Ectodermal cell (in vitro differentiated cells): ENCODE results near the gene SLU7.
A peak's percentile ranks its signal among the peaks of the same experiment; 100 is the strongest.

Experiments
- H3K27ac ChIP-seq: 2 replicates; pipeline ENCODE4 v1.7.0; 2013; ENCODE audit warnings: mild to moderate bottlenecking, low read depth, low read length; ENCODE audit not compliant: insufficient read depth, poor library complexity, severe bottlenecking
- H3K27me3 ChIP-seq: 2 replicates; pipeline ENCODE4 v1.7.0; 2013; ENCODE audit warnings: mild to moderate bottlenecking, low read length; ENCODE audit not compliant: insufficient read depth, control insufficient read depth, poor library complexity, severe bottlenecking
- H3K36me3 ChIP-seq: one replicate; pipeline ENCODE4 v1.7.0; 2013; ENCODE audit warnings: low read length; ENCODE audit not compliant: control insufficient read depth, insufficient read depth
- H3K4me1 ChIP-seq: one replicate; pipeline ENCODE4 v1.7.0; 2013; ENCODE audit warnings: low read length; ENCODE audit not compliant: control insufficient read depth, insufficient read depth
- H3K4me3 ChIP-seq: 2 replicates; pipeline ENCODE4 v1.7.0; 2013; ENCODE audit warnings: low read depth, low read length, control low read depth; ENCODE audit not compliant: insufficient read depth
- H3K9me3 ChIP-seq: 2 replicates; pipeline ENCODE4 v1.7.0; 2013; ENCODE audit warnings: mild to moderate bottlenecking, low read length, moderate library complexity; ENCODE audit not compliant: control insufficient read depth
- WGBS, 2 experiments: methylation state at CpG; one replicate each; pipeline ENCODE4 v1.1.7; 2013; ENCODE audit warnings: missing lambda C conversion rate in 2 of 2; 5-methylcytosine and 5-hydroxymethylcytosine counted together

The SLU7 gene

DNA sequence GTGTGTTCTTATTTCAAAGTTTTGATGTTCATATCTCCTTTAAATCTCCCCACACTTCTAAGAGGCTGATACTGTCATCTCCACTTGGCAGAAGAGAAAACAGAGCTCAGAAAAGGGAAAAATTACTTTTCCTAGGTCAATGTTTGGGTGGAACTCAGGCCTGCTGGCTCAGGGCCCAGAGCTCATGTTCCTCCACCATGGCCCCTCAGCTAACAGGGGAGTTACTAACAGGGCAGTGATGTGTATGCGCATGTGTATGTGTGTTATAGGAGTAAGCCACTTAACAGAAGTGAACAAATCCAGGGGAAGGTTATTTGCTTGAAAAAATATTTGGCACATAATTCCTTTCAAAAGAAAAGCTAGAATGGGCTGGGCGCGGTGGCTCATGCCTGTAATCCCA is 51.0 kb downstream of the SLU7 start:
- no peak overlapping the region for H3K27ac ChIP-seq
- no peak overlapping the region for H3K4me3 ChIP-seq
- H3K36me3 ChIP-seq = no peaks in the 10 kb centered on the region
- WGBS, 2 experiments = 95 to 99% methylated on average over 3 of the region's 3 CpGs
- peaks cover 34% of the 10 kb centered on the region for H3K27me3 ChIP-seq
- peaks cover under 1% of the 10 kb centered on the region for H3K9me3 ChIP-seq
- peaks cover 7% of the 10 kb centered on the region for H3K4me1 ChIP-seq

DNA sequence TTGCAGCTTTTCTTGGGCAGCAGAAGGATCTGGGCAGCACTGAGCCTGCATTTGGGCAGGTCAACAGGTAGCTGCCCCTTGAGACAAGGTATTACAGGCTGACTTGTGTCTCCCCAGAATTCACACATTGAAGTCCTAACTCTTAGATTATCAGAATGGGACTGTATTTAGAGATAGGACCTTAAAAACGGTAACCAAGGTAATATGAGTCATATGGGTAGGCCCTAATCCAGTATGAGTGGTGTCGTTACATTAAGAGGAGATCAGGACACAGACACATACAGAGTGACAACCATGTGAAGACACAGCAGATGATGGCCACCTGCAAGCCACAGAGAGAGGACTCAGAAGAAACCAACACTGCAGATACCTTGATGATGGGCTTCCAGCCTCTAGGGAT is 51.6 kb downstream of the SLU7 start:
- peaks cover 9% of the 10 kb centered on the region for H3K4me1 ChIP-seq
- no peak overlapping the region for H3K27ac ChIP-seq
- no peaks in the 10 kb centered on the region for H3K36me3 ChIP-seq
- 70 to 82% methylated on average over 2 of the region's 2 CpGs for WGBS, 2 experiments
- H3K9me3 ChIP-seq = no peaks in the 10 kb centered on the region
- H3K27me3 ChIP-seq = peaks cover 34% of the 10 kb centered on the region
- no peak overlapping the region for H3K4me3 ChIP-seq

DNA sequence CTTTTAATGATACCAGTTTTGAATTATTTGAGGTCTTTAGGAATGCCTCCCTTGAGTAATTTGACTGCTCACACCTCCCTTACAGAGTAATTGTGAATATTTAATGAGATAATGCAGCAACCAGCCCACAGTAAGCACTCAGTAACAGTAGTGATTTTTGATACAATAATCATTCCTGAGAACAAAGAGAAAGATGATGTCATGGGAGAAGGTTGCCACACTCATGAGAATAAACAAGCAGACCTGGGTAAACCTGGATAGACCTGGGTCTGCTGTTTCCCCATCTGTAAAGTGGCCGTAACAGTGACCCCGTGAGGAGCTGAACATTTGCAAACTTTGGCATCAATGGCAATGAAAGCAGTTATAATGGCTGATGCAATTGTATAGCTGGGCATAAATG is 52.7 kb downstream of the SLU7 start:
- no peaks in the 10 kb centered on the region for H3K36me3 ChIP-seq
- H3K27ac ChIP-seq = no peak overlapping the region
- 91 to 92% methylated on average over 2 of the region's 2 CpGs for WGBS, 2 experiments
- H3K27me3 ChIP-seq = peaks cover 24% of the 10 kb centered on the region
- no peaks in the 10 kb centered on the region for H3K9me3 ChIP-seq
- no peak overlapping the region for H3K4me3 ChIP-seq
- H3K4me1 ChIP-seq = peaks cover 9% of the 10 kb centered on the region

DNA sequence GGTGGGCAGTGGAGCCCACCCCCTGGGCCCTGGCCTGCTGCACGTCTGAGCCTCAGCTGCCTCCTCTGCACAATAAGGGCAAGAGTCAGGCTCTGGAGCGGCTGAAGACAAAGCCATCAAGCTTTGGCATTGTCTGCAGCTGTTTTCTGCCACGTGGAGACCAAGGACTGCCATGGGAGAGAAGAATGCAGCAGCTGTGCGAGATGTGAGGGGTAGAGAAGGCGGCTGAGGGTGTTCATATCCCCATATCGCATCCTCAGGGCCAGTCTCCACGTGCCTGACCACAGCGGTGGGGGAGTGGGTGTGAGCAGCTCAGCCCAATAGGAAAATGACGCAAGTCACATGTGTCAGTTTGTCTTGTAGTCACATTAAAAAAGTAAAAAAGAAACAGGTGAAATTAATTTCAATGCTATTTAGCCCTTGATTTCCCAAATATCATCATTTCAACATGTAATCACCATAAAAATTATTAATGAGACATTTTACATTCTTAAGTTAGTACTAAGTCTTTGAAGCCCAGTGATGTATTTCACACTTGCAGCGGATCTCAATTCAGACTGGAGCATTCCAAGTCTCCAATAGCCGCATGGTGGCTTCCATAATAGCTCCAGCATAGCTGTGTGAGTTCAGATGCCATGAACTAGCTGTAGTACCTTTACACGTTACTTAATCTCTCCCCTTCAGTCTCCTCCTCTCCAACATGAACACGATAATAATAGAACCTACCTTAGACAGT is 55.1 kb downstream of the SLU7 start:
- H3K4me3 ChIP-seq = no peak overlapping the region
- no peaks in the 10 kb centered on the region for H3K9me3 ChIP-seq
- peaks cover 9% of the 10 kb centered on the region for H3K4me1 ChIP-seq
- peaks cover under 1% of the 10 kb centered on the region for H3K27me3 ChIP-seq
- H3K36me3 ChIP-seq = no peaks in the 10 kb centered on the region
- peak overlapping the region; percentile 23 for H3K27ac ChIP-seq
- WGBS, 2 experiments = 64 to 66% methylated on average over 13 of the region's 13 CpGs

DNA sequence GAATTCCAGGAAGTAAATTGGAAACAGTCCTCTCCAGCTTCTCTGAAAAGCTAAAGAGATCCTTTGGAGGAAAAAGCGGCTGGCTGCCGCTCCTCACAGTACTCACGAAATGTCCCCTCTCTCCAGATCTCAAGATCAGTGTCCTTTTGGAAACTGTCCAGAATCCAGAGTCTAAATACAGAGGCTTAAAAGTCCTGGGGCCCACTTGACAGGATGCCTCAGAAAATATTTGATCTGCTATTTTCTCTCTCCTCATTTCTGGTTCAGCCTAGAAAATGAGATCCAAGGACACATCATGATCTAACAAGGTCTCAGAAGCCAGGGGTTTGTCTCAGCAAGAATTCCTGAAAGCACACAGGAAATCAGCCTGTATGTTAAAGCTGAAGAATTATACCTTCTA is 55.7 kb downstream of the SLU7 start:
- H3K27ac ChIP-seq = peak overlapping the region; percentile 23
- no peaks in the 10 kb centered on the region for H3K9me3 ChIP-seq
- 90 to 93% methylated on average over 3 of the region's 3 CpGs for WGBS, 2 experiments
- H3K4me1 ChIP-seq = peaks cover 9% of the 10 kb centered on the region
- H3K36me3 ChIP-seq = no peaks in the 10 kb centered on the region
- no peak overlapping the region for H3K4me3 ChIP-seq
- no peaks in the 10 kb centered on the region for H3K27me3 ChIP-seq

DNA sequence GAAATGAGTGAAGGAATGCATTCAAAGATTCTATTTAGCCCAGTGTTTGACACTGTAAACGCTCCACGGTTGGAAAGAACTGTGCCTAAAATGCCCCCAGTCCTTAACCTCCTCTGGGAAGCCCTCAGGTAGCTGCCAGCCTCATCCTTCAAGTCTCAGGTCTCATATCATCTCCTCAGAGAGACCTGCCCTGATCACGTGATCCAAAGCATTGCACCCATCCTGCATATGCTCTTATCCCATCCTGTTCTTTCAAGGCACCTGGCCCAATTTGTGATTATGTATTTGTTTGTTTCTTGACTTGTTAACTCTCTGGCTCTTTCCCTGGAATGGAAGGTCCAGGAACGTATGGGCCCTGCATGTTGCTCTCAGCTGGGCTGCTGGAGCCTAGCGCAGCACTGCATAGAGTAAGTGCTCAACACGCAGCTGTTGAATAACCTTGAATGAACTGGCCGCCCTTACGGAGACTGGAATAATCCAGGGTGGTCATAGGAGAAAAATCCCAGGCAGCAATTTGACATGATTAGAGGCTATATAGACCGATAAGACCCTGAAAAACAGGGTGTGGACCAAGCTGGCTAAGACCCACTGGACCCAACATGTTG is 57.2 kb downstream of the SLU7 start:
- WGBS, 2 experiments = 94% methylated on average over 9 of the region's 9 CpGs
- H3K27ac ChIP-seq = no peak overlapping the region
- H3K4me3 ChIP-seq = no peak overlapping the region
- no peaks in the 10 kb centered on the region for H3K27me3 ChIP-seq
- H3K9me3 ChIP-seq = no peaks in the 10 kb centered on the region
- no peaks in the 10 kb centered on the region for H3K36me3 ChIP-seq
- peaks cover 15% of the 10 kb centered on the region for H3K4me1 ChIP-seq

DNA sequence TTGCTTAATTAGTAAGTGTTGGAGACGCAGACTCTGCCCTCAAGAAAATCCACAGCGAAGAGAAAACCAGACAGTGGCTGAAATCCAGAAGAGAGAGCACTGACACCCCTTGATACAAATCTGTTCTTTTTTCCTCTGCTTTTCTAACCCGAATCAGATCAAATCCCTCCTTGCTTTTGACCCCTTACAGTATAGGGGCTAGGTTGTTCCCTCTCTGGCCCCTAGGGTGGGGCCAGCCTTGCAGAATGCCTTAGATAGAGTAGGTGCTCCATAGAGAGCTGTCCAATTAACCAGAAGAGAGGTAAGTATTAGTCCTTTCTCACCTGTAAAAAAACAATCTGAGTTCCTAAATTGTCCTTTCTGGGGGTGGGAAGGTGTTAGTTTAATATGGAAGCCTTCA is 58.6 kb downstream of the SLU7 start:
- Histone ChIP-seq H3K4me1 (peaks cover 15% of the 10 kb centered on the region), H3K27me3 (no peaks in the 10 kb centered on the region), H3K27ac (no peak overlapping the region), H3K4me3 (no peak overlapping the region), H3K9me3 (no peaks in the 10 kb centered on the region), H3K36me3 (no peaks in the 10 kb centered on the region)
- 84 to 90% methylated on average over 3 of the region's 3 CpGs for WGBS, 2 experiments

DNA sequence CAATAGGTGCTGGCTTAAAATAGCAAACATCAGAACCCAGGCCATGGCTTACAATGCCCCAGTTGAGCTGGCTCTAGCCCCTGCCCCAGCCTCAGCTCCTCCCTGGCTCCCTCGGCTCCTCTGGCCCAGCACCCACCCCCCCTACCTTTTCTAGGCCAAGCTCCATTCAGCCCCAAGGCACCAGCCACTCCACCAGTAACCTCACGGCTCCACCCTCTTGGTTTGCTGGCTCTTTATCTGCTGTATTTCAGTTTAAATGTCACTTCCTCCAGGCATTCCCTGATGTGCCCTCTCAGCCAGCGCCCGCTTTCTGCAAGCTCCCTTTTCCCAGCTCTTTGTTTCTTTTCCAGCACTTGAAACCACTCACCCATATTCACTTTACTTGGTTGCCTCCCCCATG is 59.1 kb downstream of the SLU7 start:
- 71% methylated on average over 4 of the region's 4 CpGs for WGBS, 2 experiments
- H3K27ac ChIP-seq = no peak overlapping the region
- no peak overlapping the region for H3K4me3 ChIP-seq
- H3K36me3 ChIP-seq = no peaks in the 10 kb centered on the region
- H3K27me3 ChIP-seq = no peaks in the 10 kb centered on the region
- H3K4me1 ChIP-seq = peaks cover 15% of the 10 kb centered on the region
- no peaks in the 10 kb centered on the region for H3K9me3 ChIP-seq

DNA sequence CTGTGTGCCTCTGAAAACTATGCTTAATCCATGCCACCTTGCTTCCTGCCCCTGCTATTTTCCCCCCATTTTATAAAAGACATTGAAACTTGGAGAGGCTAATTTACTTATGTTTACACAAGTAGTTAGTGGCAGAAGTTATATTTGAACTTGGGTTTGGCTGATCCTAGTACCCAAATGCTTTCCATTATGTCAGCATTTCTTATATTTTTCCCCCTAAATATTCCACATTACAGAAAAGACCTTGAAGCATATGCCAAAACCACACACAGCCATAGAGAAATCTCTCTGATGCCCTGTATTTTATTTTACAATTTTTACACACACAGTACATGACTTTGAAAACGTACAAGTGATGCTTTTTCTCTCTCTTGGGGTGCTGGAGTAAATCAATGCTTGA is 59.6 kb downstream of the SLU7 start:
- 54 to 61% methylated on average over 1 of the region's 1 CpG for WGBS, 2 experiments
- Histone ChIP-seq H3K27ac (no peak overlapping the region), H3K4me1 (peaks cover 15% of the 10 kb centered on the region), H3K36me3 (no peaks in the 10 kb centered on the region), H3K9me3 (no peaks in the 10 kb centered on the region), H3K4me3 (no peak overlapping the region), H3K27me3 (no peaks in the 10 kb centered on the region)

DNA sequence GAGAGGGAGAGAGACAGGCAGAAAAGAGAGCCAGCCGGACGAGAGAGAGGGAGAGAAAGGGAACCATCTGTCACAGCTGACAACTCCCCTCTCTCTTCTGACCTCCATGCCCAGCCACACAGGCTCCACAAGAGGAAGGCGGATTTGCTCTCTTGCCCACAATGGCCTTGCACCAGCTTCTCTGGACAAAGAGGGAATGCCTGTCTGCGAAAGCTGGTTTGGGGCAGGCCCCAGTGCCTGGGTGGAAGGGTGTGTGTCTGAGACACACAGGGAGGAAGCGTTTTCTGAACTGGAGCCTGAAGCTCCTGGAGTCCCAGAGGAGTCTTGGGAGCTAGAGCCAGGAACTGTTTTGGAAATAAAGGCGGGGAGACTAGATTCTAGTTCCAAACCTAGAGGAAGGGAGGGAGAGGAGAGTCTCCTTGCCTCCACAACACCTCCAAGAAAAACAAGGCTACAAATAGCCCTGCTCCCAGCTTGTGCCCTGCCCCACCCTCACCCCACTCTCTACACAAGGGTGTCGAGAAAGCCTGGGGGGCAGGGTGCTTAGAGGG is 60.9 kb downstream of the SLU7 start:
- no peak overlapping the region for H3K4me3 ChIP-seq
- 84 to 87% methylated on average over 7 of the region's 7 CpGs for WGBS, 2 experiments
- H3K36me3 ChIP-seq = no peaks in the 10 kb centered on the region
- H3K4me1 ChIP-seq = peaks cover 8% of the 10 kb centered on the region
- H3K27me3 ChIP-seq = no peaks in the 10 kb centered on the region
- H3K9me3 ChIP-seq = no peaks in the 10 kb centered on the region
- no peak overlapping the region for H3K27ac ChIP-seq
